ENCODE data around the gene KCNMA1. TPM values are rescaled to one million over a fixed set of nuclear protein-coding genes. Genes with fewer than 3 reads are reported as not detected.

KCNMA1 gene
- total and polyA plus RNA-seq, 10 of the 15 experiments (the other 5 are each of a cell fraction or from before 2014, with no cell fraction given), result 8.5 to 77.0 (median 21.3) TPM

DNA sequence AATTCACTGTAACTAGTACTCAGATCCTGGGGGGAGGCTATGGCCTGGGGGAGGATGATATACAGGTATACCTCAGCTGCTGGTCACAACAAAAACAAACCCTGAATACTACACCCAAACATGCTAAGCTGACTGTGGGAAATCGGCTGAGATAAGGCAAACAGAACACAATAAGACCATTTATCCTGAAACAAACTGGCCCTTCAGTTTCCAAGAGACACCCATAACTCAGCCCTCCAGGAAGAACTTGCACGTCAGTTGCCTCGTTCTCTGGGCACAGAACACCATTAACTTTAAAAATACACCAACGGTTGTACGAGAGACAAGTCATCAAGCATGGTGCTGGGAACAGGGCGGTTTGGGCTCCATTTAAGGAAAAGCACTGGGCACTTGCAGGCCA is 24.1 kb upstream of the KCNMA1 start (continued):
- TF ChIP-seq, protein P1, sequence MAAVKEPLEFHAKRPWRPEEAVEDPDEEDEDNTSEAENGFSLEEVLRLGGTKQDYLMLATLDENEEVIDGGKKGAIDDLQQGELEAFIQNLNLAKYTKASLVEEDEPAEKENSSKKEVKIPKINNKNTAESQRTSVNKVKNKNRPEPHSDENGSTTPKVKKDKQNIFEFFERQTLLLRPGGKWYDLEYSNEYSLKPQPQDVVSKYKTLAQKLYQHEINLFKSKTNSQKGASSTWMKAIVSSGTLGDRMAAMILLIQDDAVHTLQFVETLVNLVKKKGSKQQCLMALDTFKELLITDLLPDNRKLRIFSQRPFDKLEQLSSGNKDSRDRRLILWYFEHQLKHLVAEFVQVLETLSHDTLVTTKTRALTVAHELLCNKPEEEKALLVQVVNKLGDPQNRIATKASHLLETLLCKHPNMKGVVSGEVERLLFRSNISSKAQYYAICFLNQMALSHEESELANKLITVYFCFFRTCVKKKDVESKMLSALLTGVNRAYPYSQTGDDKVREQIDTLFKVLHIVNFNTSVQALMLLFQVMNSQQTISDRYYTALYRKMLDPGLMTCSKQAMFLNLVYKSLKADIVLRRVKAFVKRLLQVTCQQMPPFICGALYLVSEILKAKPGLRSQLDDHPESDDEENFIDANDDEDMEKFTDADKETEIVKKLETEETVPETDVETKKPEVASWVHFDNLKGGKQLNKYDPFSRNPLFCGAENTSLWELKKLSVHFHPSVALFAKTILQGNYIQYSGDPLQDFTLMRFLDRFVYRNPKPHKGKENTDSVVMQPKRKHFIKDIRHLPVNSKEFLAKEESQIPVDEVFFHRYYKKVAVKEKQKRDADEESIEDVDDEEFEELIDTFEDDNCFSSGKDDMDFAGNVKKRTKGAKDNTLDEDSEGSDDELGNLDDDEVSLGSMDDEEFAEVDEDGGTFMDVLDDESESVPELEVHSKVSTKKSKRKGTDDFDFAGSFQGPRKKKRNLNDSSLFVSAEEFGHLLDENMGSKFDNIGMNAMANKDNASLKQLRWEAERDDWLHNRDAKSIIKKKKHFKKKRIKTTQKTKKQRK (IDR thresholded peaks at IDR 0.05; ENCODE audit: low read depth, low read length), result no peak
- no peak for TF ChIP-seq ESRRA (IDR thresholded peaks at IDR 0.05; ENCODE audit: low read length)
- TF ChIP-seq, protein P2, sequence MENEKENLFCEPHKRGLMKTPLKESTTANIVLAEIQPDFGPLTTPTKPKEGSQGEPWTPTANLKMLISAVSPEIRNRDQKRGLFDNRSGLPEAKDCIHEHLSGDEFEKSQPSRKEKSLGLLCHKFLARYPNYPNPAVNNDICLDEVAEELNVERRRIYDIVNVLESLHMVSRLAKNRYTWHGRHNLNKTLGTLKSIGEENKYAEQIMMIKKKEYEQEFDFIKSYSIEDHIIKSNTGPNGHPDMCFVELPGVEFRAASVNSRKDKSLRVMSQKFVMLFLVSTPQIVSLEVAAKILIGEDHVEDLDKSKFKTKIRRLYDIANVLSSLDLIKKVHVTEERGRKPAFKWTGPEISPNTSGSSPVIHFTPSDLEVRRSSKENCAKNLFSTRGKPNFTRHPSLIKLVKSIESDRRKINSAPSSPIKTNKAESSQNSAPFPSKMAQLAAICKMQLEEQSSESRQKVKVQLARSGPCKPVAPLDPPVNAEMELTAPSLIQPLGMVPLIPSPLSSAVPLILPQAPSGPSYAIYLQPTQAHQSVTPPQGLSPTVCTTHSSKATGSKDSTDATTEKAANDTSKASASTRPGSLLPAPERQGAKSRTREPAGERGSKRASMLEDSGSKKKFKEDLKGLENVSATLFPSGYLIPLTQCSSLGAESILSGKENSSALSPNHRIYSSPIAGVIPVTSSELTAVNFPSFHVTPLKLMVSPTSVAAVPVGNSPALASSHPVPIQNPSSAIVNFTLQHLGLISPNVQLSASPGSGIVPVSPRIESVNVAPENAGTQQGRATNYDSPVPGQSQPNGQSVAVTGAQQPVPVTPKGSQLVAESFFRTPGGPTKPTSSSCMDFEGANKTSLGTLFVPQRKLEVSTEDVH (IDR thresholded peaks at IDR 0.05; ENCODE audit: low read depth, partially characterized antibody), result no peak
- TF ChIP-seq ZNF384 (IDR thresholded peaks at IDR 0.05; ENCODE audit: borderline replicate concordance, low read depth, low read length), result no peak
- TF ChIP-seq SUPT20H (IDR thresholded peaks at IDR 0.05; ENCODE audit: borderline replicate concordance, control insufficient read depth, low read depth, low read length), result no peak
- TF ChIP-seq NRF1 (conservative IDR thresholded peaks at IDR 0.05; ENCODE audit: low read depth, low read length), result no peak
- no peak for TF ChIP-seq TARDBP (IDR thresholded peaks at IDR 0.05; ENCODE audit: borderline replicate concordance)
- no peak for TF ChIP-seq PML (IDR thresholded peaks at IDR 0.05; ENCODE audit: low read length)
